Loucy (cell line): ENCODE measurements around the gene HEATR1.

Experiments
- H2AFZ ChIP-seq: fragments of 200-600 bp; sonication (generic); 2 replicates; pipeline ENCODE4 v1.6.0; 2016; ENCODE audit warnings: antibody characterized with exemption, mild to moderate bottlenecking, low read length, moderate library complexity
- H3F3A ChIP-seq: fragments of 200-600 bp; 2 replicates; pipeline ENCODE4 v1.6.0; 2016; ENCODE audit warnings: antibody characterized with exemption, low read depth, mild to moderate bottlenecking
- H3K27me3 ChIP-seq: fragments of 200-600 bp; sonication (generic); 2 replicates; pipeline ENCODE4 v1.6.1; 2014; ENCODE audit warnings: low read length, mild to moderate bottlenecking; ENCODE audit not compliant: insufficient read depth, poor library complexity, severe bottlenecking
- H3K36me3 ChIP-seq: fragments of 200-600 bp; sonication (generic); 2 replicates; pipeline ENCODE4 v1.6.1; 2016; ENCODE audit warnings: low read length; ENCODE audit not compliant: insufficient read depth
- H3K4me1 ChIP-seq: fragments of 200-600 bp; sonication (generic); 2 replicates; pipeline ENCODE4 v1.5.1; 2014; ENCODE audit warnings: low read length, mild to moderate bottlenecking; ENCODE audit not compliant: insufficient read depth, poor library complexity, severe bottlenecking
- H3K4me2 ChIP-seq: fragments of 200-600 bp; sonication (generic); 2 replicates; pipeline ENCODE4 v1.6.0; 2014; ENCODE audit warnings: antibody characterized with exemption, low read length, low read depth, mild to moderate bottlenecking; ENCODE audit not compliant: poor library complexity, severe bottlenecking
- H3K4me3 ChIP-seq: fragments of 200-600 bp; sonication (generic); 2 replicates; pipeline ENCODE4 v1.5.1; 2014; ENCODE audit warnings: low read length, mild to moderate bottlenecking, mixed read lengths; ENCODE audit not compliant: poor library complexity, severe bottlenecking
- H3K79me2 ChIP-seq: fragments of 200-600 bp; sonication (generic); 2 replicates; pipeline ENCODE4 v1.6.1; 2014; ENCODE audit warnings: low read length; ENCODE audit not compliant: insufficient read depth
- H3K9ac ChIP-seq: fragments of 200-600 bp; sonication (generic); 2 replicates; pipeline ENCODE4 v1.6.0; 2014; ENCODE audit warnings: mild to moderate bottlenecking, low read depth, low read length, moderate library complexity; ENCODE audit not compliant: poor library complexity, severe bottlenecking
- H3K9me2 ChIP-seq: fragments of 200-600 bp; sonication (generic); replicated peaks from 2 replicates; pipeline ENCODE4 v1.6.1; 2016; ENCODE audit warnings: low read depth, low read length, mixed read lengths
- H3K9me3 ChIP-seq: fragments of 200-600 bp; sonication (generic); 2 replicates; pipeline ENCODE4 v1.6.1; 2014; ENCODE audit warnings: mild to moderate bottlenecking, antibody characterized with exemption, low read length, low read depth; ENCODE audit not compliant: insufficient read depth
- H4K20me1 ChIP-seq: fragments of 200-600 bp; sonication (generic); 2 replicates; pipeline ENCODE4 v1.6.0; 2014; ENCODE audit warnings: antibody characterized with exemption, low read length, mild to moderate bottlenecking; ENCODE audit not compliant: insufficient read depth, poor library complexity, severe bottlenecking
- CTCF ChIP-seq: fragments of 200-600 bp; sonication (generic); conservative IDR thresholded peaks from 2 replicates; pipeline ENCODE4 v1.5.1; 2014; ENCODE audit warnings: mild to moderate bottlenecking, antibody characterized with exemption, low read length
- EZH2phosphoT487 ChIP-seq: fragments of 200-600 bp; IDR thresholded peaks from 2 replicates; pipeline ENCODE4 v1.6.1; 2018; ENCODE audit warnings: antibody characterized with exemption, mild to moderate bottlenecking, moderate library complexity, borderline replicate concordance

The HEATR1 gene

GRCh38 chr1:236520445-236521005, 83.8 kb downstream of the HEATR1 start:
- Histone ChIP-seq H3K4me3 (no peak overlapping the region), H3K4me2 (no peak overlapping the region), H4K20me1 (no peaks in the 10 kb centered on the region), H3K36me3 (no peaks in the 10 kb centered on the region), H3K9me2 (no peaks in the 10 kb centered on the region), H3K4me1 (peaks cover 10% of the 10 kb centered on the region), H3K9ac (no peak overlapping the region), H3K79me2 (peaks cover 13% of the 10 kb centered on the region; the same call in 1 of the 2 replicates), H3F3A (no peaks in the 10 kb centered on the region), H3K27me3 (no peaks in the 10 kb centered on the region), H3K9me3 (no peaks in the 10 kb centered on the region), H2AFZ (no peak overlapping the region)
- TF ChIP-seq EZH2phosphoT487 (no peak), CTCF (no peak)

- no peak overlapping the region for H3K4me3 ChIP-seq
- H3K4me2 ChIP-seq: no peak overlapping the region
- TF ChIP-seq EZH2phosphoT487 (no peak), CTCF (no peak)
- H3K9me3 ChIP-seq: no peaks in the 10 kb centered on the region
- H2AFZ ChIP-seq: no peak overlapping the region
- H3K79me2 ChIP-seq: no peaks in the 10 kb centered on the region
- H3K9me2 ChIP-seq: no peaks in the 10 kb centered on the region
- H3K9ac ChIP-seq: no peak overlapping the region
- no peaks in the 10 kb centered on the region for H3F3A ChIP-seq
- H3K27me3 ChIP-seq: no peaks in the 10 kb centered on the region
- no peaks in the 10 kb centered on the region for H3K36me3 ChIP-seq
- no peaks in the 10 kb centered on the region for H3K4me1 ChIP-seq
- H4K20me1 ChIP-seq: no peaks in the 10 kb centered on the region
These were observed 86.0 kb downstream of the HEATR1 start for GRCh38 chr1:236518322-236518721.

GRCh38 chr1:236516929-236517704, 87.2 kb downstream of the HEATR1 start:
- no peaks in the 10 kb centered on the region for H3F3A ChIP-seq
- TF ChIP-seq CTCF (no peak), EZH2phosphoT487 (no peak)
- no peak overlapping the region for H3K9ac ChIP-seq
- no peaks in the 10 kb centered on the region for H4K20me1 ChIP-seq
- H2AFZ ChIP-seq: 0 out of 2 replicates have a peak overlapping the region, but pooled peaks have one; percentile 17
- H3K4me1 ChIP-seq: no peaks in the 10 kb centered on the region
- H3K36me3 ChIP-seq: no peaks in the 10 kb centered on the region
- peak overlapping the region; percentile 24 for H3K4me2 ChIP-seq
- no peak overlapping the region for H3K4me3 ChIP-seq
- H3K9me3 ChIP-seq: no peaks in the 10 kb centered on the region
- no peaks in the 10 kb centered on the region for H3K9me2 ChIP-seq
- no peaks in the 10 kb centered on the region for H3K79me2 ChIP-seq
- no peaks in the 10 kb centered on the region for H3K27me3 ChIP-seq
